ENCODE results near the gene TIMP4. TPM values are rescaled to one million over a fixed set of nuclear protein-coding genes. Genes with fewer than 3 reads are reported as not detected.

The TIMP4 gene
- total RNA-seq, 2 donors from 2014 or later: 29.1 to 31.1 TPM

Other genes with a start within 250 kb of the TIMP4 start
- 1 to 10 TPM; 1.2 to 1.7 TPM for gene SYN2, start 154.5 kb downstream of the TIMP4 start, total RNA-seq
- gene PPARG, start 130.2 kb upstream of the TIMP4 start, total RNA-seq: 10 to 100 TPM; 12.3 to 17.9 TPM